Subcutaneous abdominal adipose tissue (tissue), 5 donors: ENCODE results near the gene DNAJC12.
"Not testable (repeated sequence)": the region's sequence is repeated elsewhere in the genome, so short reads cannot be mapped to it uniquely, and the experiment has no call there.

ENCODE experiments used
- H3K27ac ChIP-seq: one replicate; pipeline ENCODE4 v1.7.0; 2013; ENCODE audit warnings: low read depth, mild to moderate bottlenecking, inconsistent platforms, low read length, moderate library complexity
- H3K27me3 ChIP-seq, 5 donors: one replicate each; pipeline ENCODE4 v1.7.0; 2013; ENCODE audit warnings: low read length in 5 of 5, inconsistent platforms in 1 of 5; ENCODE audit not compliant: control insufficient read depth in 5 of 5, insufficient read depth in 4 of 5
- H3K36me3 ChIP-seq, 5 donors: one replicate each; pipeline ENCODE4 v1.7.0; 2013; ENCODE audit warnings: low read length in 5 of 5; ENCODE audit not compliant: control insufficient read depth in 5 of 5, insufficient read depth in 5 of 5
- H3K4me1 ChIP-seq, 5 donors: one replicate each; pipeline ENCODE4 v1.7.0; 2013; ENCODE audit warnings: low read length in 5 of 5, mild to moderate bottlenecking in 3 of 5, moderate library complexity in 1 of 5; ENCODE audit not compliant: control insufficient read depth in 5 of 5, insufficient read depth in 5 of 5
- H3K4me3 ChIP-seq, 5 donors: one replicate each; pipeline ENCODE4 v1.7.0; 2013; ENCODE audit warnings: low read length in 5 of 5, low read depth in 1 of 5
- H3K9ac ChIP-seq, 5 donors: one replicate each; pipeline ENCODE4 v1.7.0; 2013; ENCODE audit warnings: low read length in 5 of 5, mild to moderate bottlenecking in 4 of 5, moderate library complexity in 3 of 5
- H3K9me3 ChIP-seq, 5 donors: one replicate each; pipeline ENCODE4 v1.7.0; 2013; ENCODE audit warnings: low read length in 5 of 5; ENCODE audit not compliant: control insufficient read depth in 5 of 5
- donor health status: healthy.
- donor health status: healthy.
- donor health status: healthy.
- donor health status: healthy.
- donor health status: healthy.

DNAJC12 gene

DNA sequence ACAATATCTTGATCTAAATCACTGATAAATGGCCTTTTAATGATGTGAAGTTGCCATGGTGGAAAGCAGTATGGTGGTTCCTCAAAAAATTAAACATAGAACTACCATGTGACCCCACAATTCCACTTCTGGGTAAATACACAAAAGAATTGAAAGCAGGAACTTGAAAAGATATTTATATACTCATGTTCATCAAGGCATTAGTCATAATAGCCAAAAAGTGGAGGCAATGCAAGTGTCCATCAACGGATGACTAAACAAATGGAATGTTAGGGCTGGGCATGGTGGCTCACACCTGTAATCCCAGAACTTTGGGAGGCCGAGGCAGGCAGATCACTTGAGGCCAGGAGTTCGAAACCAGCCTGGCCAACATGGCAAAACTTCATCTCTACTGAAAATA, 2.0 kb upstream of the DNAJC12 start:
- no peaks in the 10 kb centered on the region for H3K36me3 ChIP-seq
- peaks cover 0 to 5% (median 0%) of the 10 kb centered on the region in 5 donors for H3K4me1 ChIP-seq
- no peak overlapping the region for H3K27ac ChIP-seq
- H3K4me3 ChIP-seq, result no peak overlapping the region
- H3K9me3 ChIP-seq, result peaks cover 2 to 7% (median 6%) of the 10 kb centered on the region in 5 donors
- no peaks in the 10 kb centered on the region for H3K27me3 ChIP-seq
- no peak overlapping the region for H3K9ac ChIP-seq

DNA sequence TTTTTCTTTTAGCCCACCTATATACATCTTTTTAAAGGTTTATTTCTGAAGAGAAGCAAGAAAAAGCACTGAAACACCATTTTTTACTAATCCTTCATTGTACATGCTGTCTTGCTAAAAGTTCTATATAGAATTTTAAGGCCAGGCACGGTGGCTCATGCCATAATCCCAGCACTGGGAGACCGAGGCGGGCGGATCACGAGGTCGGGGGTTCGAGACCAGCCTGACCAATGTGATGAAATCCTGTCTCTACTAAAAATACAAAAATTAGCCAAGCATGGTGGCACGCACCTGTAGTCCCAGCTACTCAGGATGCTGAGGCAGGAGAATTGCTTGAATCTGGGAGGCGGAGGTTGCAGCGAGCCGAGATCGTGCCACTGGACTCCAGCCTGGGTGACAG, 1.5 kb upstream of the DNAJC12 start:
- H3K27me3 ChIP-seq, H3K4me3 ChIP-seq, H3K4me1 ChIP-seq, H3K36me3 ChIP-seq, H3K9ac ChIP-seq, H3K27ac ChIP-seq, H3K9me3 ChIP-seq: not testable (repeated sequence)

GRCh38 chr10:67836972-67837371, 1.0 kb downstream of the DNAJC12 start:
- no peaks in the 10 kb centered on the region for H3K36me3 ChIP-seq
- H3K4me3 ChIP-seq, result no peak overlapping the region
- peaks cover 2 to 4% (median 2%) of the 10 kb centered on the region in 5 donors for H3K9me3 ChIP-seq
- peaks cover 0 to 5% (median 0%) of the 10 kb centered on the region in 5 donors for H3K4me1 ChIP-seq
- H3K27ac ChIP-seq, result no peak overlapping the region
- no peaks in the 10 kb centered on the region for H3K27me3 ChIP-seq
- no peak overlapping the region for H3K9ac ChIP-seq

DNA sequence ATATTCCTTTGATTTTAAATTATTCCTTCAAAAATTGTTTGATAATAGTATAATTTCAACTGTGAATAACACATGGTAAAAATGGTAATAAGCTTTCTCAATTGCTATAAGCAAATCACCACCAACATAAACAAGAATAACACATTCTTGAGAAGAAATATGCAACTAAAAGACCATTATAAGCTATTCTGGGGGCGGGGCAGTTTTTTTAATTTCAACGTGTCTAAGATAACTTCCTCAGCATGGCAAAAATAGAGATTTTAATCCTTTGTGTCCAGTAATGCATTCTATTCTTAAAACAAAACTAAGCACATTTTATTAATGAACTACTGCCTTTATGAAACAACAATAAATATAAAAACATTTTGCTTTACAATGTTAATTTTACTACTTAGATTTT, 1.5 kb downstream of the DNAJC12 start:
- Histone ChIP-seq H3K9ac (no peak overlapping the region), H3K27ac (no peak overlapping the region), H3K4me1 (peaks cover 0 to 5% (median 0%) of the 10 kb centered on the region in 5 donors), H3K36me3 (no peaks in the 10 kb centered on the region), H3K4me3 (no peak overlapping the region), H3K9me3 (peaks cover 0 to 2% (median 0%) of the 10 kb centered on the region in 5 donors), H3K27me3 (no peaks in the 10 kb centered on the region)

GRCh38 chr10:67835541-67836394, 2.2 kb downstream of the DNAJC12 start:
- H3K27me3 ChIP-seq, H3K4me1 ChIP-seq, H3K4me3 ChIP-seq, H3K36me3 ChIP-seq, H3K9me3 ChIP-seq, H3K27ac ChIP-seq, H3K9ac ChIP-seq: not testable (repeated sequence)

GRCh38 chr10:67834375-67834774, 3.6 kb downstream of the DNAJC12 start:
- H3K4me1 ChIP-seq, result peaks cover 0 to 5% (median 0%) of the 10 kb centered on the region in 5 donors
- H3K9me3 ChIP-seq, result no peaks in the 10 kb centered on the region
- H3K4me3 ChIP-seq, result no peak overlapping the region

GRCh38 chr10:67827811-67828210, 10.2 kb downstream of the DNAJC12 start:
- Histone ChIP-seq H3K4me3 (no peak overlapping the region), H3K36me3 (no peaks in the 10 kb centered on the region), H3K4me1 (no peaks in the 10 kb centered on the region), H3K27me3 (no peaks in the 10 kb centered on the region), H3K9me3 (no peaks in the 10 kb centered on the region), H3K27ac (no peak overlapping the region), H3K9ac (no peak overlapping the region)

More at GRCh38 chr10:67834375-67834774, 3.6 kb downstream of the DNAJC12 start:
- Histone ChIP-seq H3K9ac (no peak overlapping the region), H3K27ac (no peak overlapping the region), H3K36me3 (no peaks in the 10 kb centered on the region), H3K27me3 (no peaks in the 10 kb centered on the region)

GRCh38 chr10:67819768-67820204, 18.2 kb downstream of the DNAJC12 start:
- H3K9ac ChIP-seq, result no peak overlapping the region
- no peaks in the 10 kb centered on the region for H3K36me3 ChIP-seq
- no peaks in the 10 kb centered on the region for H3K4me1 ChIP-seq
- H3K9me3 ChIP-seq, result no peaks in the 10 kb centered on the region
- no peak overlapping the region for H3K27ac ChIP-seq
- no peaks in the 10 kb centered on the region for H3K27me3 ChIP-seq
- no peak overlapping the region for H3K4me3 ChIP-seq

DNA sequence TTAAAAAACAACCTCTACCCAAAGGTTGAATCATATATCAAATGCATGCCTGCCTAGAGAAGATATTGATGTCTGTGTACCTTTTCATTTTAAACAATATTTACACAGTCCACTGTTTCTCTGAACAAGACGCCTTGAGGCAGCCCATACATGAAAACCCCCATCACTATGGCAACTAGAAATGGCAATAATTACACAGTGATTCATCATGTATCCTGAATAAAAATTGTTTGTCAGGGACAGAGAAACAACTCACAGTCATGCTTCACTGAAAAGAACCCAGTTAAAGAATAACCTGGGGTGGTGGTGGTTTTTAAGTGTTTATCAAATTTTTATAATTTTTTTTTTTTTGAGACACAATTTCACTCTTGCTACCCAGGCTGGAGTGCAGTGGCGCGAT, 19.7 kb downstream of the DNAJC12 start:
- Histone ChIP-seq H3K4me3 (no peak overlapping the region), H3K27ac (no peak overlapping the region), H3K4me1 (no peaks in the 10 kb centered on the region), H3K36me3 (no peaks in the 10 kb centered on the region), H3K9me3 (no peaks in the 10 kb centered on the region), H3K27me3 (no peaks in the 10 kb centered on the region), H3K9ac (no peak overlapping the region)

- Histone ChIP-seq H3K9ac (no peak overlapping the region), H3K4me1 (no peaks in the 10 kb centered on the region), H3K9me3 (no peaks in the 10 kb centered on the region), H3K27me3 (no peaks in the 10 kb centered on the region), H3K36me3 (no peaks in the 10 kb centered on the region), H3K4me3 (no peak overlapping the region), H3K27ac (no peak overlapping the region)
These were observed 21.3 kb downstream of the DNAJC12 start for GRCh38 chr10:67816719-67817118.
